Astrocyte of the spinal cord (primary cell): ENCODE data around the gene SLC13A5.
"Not testable (repeated sequence)": the region's sequence is repeated elsewhere in the genome, so short reads cannot be mapped to it uniquely, and the experiment has no call there.

Experiments
- DNase-seq: peaks from one replicate; pipeline ENCODE4 v3.0.0; 2011; ENCODE audit warnings: low read depth, low spot score
- H3K4me3 ChIP-seq: 2 replicates; pipeline ENCODE4 v1.5.1; 2011; ENCODE audit warnings: low read depth, mild to moderate bottlenecking, low read length, moderate library complexity
- in situ Hi-C: cut with HindIII; loops from 2 replicates; pipeline ENCODE4 v1.10.0; 2017; ENCODE audit warnings: low sequenced_read_pairs
- TF ChIP-seq, protein P1 (sequence below): IDR thresholded peaks from 2 replicates; pipeline ENCODE4 v1.5.1; 2012; ENCODE audit warnings: low read depth, mild to moderate bottlenecking, low read length, inconsistent platforms

SLC13A5 gene

GRCh38 chr17:6666077-6666521, 47.1 kb downstream of the SLC13A5 start:
- in situ Hi-C loops, result no loop called here
- H3K4me3 ChIP-seq, result no peak overlapping the region
- DNase-seq, result peak; percentile 78
- TF ChIP-seq, protein P1, sequence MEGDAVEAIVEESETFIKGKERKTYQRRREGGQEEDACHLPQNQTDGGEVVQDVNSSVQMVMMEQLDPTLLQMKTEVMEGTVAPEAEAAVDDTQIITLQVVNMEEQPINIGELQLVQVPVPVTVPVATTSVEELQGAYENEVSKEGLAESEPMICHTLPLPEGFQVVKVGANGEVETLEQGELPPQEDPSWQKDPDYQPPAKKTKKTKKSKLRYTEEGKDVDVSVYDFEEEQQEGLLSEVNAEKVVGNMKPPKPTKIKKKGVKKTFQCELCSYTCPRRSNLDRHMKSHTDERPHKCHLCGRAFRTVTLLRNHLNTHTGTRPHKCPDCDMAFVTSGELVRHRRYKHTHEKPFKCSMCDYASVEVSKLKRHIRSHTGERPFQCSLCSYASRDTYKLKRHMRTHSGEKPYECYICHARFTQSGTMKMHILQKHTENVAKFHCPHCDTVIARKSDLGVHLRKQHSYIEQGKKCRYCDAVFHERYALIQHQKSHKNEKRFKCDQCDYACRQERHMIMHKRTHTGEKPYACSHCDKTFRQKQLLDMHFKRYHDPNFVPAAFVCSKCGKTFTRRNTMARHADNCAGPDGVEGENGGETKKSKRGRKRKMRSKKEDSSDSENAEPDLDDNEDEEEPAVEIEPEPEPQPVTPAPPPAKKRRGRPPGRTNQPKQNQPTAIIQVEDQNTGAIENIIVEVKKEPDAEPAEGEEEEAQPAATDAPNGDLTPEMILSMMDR, result peak; percentile 92

GRCh38 chr17:6663200-6663599, 50.0 kb downstream of the SLC13A5 start:
- in situ Hi-C loops, DNase-seq, H3K4me3 ChIP-seq: not testable (repeated sequence)

DNA sequence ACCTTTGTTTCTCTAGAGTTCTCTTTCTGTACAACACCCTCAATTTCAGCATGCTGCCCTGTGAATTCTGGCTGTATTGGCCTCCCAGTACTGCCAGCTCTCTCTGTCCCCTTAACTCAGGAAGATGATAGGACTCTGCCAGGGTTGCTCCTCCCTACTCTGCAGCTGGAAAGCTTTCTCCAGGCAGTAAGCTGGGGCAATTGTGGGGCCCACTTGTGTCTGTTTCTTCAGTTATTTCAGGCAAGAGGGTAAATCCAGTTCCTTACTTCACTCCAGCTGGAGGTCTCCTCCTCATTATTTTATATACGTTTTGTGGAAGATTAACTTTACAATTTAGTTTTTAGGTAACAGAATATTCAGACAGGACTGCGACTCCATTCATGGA, 51.7 kb downstream of the SLC13A5 start:
- H3K4me3 ChIP-seq, result no peak overlapping the region
- in situ Hi-C loops, result no loop called here
- TF ChIP-seq, protein P1, result no peak

DNA sequence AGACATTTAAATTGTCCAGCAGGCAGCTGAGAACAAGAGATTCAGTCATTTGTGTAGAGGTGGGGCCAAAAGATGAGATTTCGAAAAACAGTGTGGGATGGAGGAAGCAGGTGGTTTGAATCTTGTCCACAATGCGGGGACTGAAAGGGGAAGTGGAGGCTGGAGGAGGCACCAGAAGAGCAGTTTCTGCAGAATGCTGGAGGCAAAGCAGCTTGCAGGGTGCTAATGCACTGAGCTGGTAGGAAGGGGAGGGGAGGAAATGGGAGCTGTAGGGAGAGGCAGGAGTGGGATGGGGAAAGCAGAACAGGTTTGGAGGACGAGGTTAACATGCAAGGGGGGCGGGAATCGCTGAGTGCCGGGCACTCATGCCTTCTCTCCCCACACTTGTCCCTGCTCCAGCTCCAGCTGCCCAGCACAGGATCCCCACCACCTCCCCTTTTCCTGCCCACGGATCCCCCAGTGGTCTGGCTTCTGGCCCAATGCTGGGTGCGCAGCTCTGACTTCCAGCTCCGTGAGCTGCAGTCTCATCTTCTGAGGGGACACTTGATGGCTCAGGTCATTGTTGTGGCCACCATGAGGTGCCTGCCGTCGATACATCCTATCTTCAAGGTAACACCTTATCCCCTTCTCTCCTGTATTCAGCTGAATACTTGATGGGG, 52.2 kb downstream of the SLC13A5 start:
- no peak overlapping the region for H3K4me3 ChIP-seq
- no peak for DNase-seq

More for the DNA sequence above, 51.7 kb downstream of the SLC13A5 start:
- no peak for DNase-seq

GRCh38 chr17:6660101-6660500, 53.1 kb downstream of the SLC13A5 start:
- in situ Hi-C loops, result no loop called here
- TF ChIP-seq, protein P1, result no peak
- no peak overlapping the region for H3K4me3 ChIP-seq
- no peak for DNase-seq

More for the DNA sequence above, 52.2 kb downstream of the SLC13A5 start:
- TF ChIP-seq, protein P1, result no peak
- in situ Hi-C loops, result no loop called here

DNA sequence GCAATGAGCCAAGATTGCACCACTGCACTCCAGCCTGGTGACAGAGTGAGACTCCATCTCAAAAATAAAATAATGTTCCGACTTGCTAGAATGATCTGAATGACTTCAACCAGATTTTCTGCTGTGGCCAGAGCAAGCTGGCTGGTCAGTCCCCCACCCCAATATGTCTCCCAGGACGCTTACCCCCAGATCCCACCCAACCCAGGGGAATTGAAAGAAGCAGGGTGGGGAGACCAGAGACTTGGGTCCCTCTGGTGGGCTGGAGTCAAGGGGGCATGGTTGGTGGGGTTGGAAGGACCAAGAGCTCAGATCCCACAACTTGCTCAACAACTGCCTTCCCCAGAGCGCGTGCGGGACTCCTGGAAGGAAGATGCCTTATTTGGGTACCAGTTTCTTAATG, 54.8 kb downstream of the SLC13A5 start:
- H3K4me3 ChIP-seq, DNase-seq, in situ Hi-C loops: not testable (repeated sequence)

GRCh38 chr17:6657633-6658287, 55.4 kb downstream of the SLC13A5 start:
- in situ Hi-C loops, result no loop called here
- no peak for DNase-seq
- TF ChIP-seq, protein P1, result no peak
- H3K4me3 ChIP-seq, result no peak overlapping the region

- DNase-seq, result not testable (repeated sequence)
Measured at GRCh38 chr17:6656797-6657632, 56.2 kb downstream of the SLC13A5 start.

GRCh38 chr17:6655732-6656361, 57.3 kb downstream of the SLC13A5 start:
- in situ Hi-C loops, DNase-seq, H3K4me3 ChIP-seq: not testable (repeated sequence)

More at GRCh38 chr17:6656797-6657632, 56.2 kb downstream of the SLC13A5 start:
- H3K4me3 ChIP-seq, in situ Hi-C loops: not testable (repeated sequence)
